CD4-positive, alpha-beta T cell treated with Interleukin-4 for 1 hour (primary cell): ENCODE results near the gene TGIF2LY.
"Not testable (repeated sequence)": the region's sequence is repeated elsewhere in the genome, so short reads cannot be mapped to it uniquely, and the experiment has no call there.

ENCODE experiments used
- DNase-seq, 2 donors: peaks; one replicate each; pipeline ENCODE4 v3.0.0-alpha.2; 2020 to 2022

TGIF2LY gene

GRCh38 chrY:3578767-3579166, at the start of gene TGIF2LY:
Gene TGIF2LY (plus strand): TSS chrY:3579067. CDS start chrY:3579245, 178 bp downstream.
- not testable (repeated sequence) for DNase-seq
